GM19351 (cell line): ENCODE results near the gene XPR1.

Experiments
- ATAC-seq: cut with Tn5 transposase; IDR thresholded peaks from one replicate; pipeline ENCODE4 v1.9.1; 2021; ENCODE audit warnings: mild to moderate bottlenecking, moderate library complexity; ENCODE audit not compliant: unreplicated experiment

XPR1 gene

DNA sequence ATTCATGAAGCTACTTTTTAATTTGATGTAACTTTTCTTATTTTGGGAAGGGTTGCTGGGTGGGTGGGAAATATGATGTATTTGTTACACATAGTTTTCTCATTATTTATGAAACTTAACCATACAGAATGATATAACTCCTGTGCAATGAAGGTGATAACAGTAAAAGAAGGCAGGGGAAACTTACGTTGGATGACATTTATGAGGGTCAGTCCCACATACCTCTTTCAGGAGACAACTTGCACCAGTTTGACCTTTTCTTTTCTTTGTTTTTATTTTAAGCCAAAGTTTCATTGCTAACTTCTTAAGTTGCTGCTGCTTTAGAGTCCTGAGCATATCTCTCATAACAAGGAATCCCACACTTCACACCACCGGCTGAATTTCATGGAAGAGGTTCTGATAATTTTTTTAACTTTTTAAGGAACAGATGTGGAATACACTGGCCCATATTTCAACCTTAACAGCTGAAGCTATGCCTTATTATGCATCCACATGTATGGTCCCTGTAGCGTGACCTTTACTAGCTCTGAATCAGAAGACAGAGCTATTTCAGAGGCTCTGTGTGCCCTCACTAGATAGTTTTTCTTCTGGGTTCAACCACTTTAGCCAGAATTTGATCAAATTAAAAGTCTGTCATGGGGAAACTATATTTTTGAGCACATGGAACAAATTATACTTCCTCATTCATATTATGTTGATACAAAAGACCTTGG, 252.9 kb downstream of the XPR1 start:
- no peak for ATAC-seq

DNA sequence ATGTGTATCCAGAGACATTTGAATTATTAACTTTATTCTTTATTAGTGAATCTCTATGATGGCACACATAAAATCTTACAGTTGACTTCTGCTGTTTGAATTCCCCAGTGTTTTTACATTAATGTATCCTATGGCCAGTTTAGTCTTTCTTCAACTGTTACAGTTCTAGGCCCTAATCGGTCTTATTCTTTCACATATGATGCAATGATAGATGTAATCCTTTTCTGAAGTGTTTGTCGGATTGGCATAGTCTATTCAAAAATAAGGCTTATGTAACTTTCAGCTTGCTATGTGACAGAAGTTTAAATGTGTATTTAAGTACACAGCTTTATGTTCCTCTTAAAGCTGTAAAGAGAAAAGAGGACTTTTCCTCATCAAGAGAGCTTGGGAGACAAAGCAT, 254.5 kb downstream of the XPR1 start:
- ATAC-seq: no peak

GRCh38 chr1:180887841-180888240, 256.0 kb downstream of the XPR1 start:
- no peak for ATAC-seq

DNA sequence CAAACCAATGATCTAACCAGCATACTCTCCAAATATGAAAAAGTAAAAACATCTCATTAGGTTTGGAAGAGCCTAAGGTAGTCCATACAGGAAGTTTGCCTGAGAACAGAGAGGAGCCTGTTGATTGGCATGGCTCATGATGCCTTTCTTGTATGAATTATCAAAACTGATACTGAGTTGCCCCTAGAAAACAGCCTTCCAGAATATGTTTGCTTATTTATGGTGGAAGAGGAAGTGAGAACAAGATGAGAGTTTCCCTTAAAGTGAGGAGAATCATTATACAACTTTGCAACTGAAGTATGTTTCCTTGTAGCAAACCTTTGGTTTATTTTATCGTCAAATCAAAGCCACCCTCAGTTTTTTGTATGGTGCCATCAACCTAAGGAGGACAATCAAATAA, 257.0 kb downstream of the XPR1 start:
- ATAC-seq: peak; percentile 88

- ATAC-seq: no peak
These were observed 257.5 kb downstream of the XPR1 start for GRCh38 chr1:180889325-180889724.

DNA sequence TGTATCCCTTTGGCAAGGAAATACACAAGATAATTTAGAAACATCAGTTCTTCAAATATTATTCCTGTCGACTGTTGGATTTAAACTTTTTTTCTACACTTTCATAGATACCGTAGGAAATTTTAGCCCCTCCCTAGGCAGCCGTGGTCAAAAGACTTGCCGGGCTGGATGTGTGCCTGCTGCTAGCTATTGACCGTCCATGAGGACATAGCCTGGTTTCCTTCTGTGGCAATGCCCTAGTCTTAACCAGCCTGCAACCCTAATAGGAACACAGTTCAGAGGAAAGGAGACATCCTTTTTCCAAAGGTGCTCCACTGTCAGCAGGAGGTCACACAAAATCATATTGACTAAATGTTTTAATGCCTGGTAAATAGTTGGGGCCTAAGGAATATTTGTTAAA, 260.4 kb downstream of the XPR1 start:
- ATAC-seq: no peak

GRCh38 chr1:180892675-180893074, 260.9 kb downstream of the XPR1 start:
- ATAC-seq: no peak

GRCh38 chr1:180893614-180894013, 261.8 kb downstream of the XPR1 start:
- no peak for ATAC-seq

DNA sequence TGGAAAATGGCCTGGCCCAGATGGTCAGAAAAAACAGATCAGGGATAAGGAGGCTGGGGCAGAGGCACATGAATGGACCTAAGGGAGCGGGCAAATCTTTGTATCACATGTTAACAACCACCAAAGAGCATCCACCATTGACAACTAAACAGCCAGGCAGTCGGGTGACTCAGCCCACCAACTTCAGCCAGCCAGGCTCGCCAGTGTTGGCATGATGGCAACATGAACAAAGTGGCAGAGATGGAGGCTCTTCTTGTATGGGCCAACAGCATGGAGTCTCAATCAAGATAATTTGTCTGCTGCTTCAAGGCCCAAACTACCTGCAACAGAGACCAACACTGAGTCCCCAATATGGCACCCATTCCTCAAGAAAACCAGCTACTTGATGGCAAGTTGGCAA, 264.3 kb downstream of the XPR1 start:
- no peak for ATAC-seq

DNA sequence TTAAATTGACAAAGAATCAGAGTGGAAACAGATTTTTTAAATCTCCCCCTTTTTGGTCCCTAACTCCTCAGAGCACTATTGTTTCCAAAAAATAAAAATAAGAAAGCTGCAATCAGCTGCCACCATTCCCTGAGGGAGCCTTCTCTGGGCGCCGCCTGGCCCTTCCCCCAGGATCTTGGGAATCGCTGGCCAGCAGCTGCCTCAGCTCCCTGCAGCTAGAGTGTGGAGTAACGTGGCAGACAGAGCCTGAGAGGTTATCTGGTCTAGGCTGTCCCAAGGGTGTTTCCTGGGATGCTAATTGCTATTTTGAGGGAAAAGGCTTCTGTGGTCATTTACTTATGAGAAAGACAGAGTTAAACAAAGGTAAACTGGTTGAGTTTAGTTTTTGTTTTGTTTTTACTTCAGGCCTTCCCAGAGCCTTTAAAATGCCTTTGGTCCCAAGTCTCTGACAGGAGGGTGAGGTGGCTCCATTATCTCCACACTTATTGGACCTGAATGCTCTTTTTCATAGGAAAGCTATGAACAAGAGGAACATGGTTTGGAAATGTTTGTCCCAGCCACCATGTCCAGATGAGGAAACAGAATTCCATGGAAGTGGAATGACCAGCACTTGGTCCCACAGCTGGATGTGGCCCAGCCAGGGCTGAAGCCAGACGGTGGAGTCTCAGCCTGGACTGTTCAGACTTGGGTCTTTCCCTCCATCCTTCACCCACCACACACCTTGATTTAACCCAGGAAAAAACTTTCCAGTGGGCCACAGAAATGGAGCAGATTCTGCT, 266.8 kb downstream of the XPR1 start:
- no peak for ATAC-seq

DNA sequence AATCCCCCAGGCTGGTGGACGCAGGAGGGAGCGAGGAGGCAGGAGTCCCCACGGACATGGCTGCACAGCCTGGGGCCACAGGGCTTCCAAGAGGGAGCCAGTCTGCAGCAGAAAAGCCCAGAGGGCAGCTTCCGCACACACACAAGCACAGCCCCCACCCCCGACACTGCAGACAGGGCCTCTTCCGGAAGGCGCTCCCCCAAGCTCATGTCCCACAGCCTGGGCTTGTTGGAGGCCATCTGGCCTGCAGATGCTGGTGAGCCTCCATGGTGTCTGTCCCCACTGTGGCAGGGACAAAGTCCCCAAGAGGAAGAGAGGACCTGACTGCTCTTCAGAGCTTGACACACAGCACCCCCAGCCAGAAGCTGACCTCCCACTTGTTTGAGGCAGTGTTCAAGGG, 267.4 kb downstream of the XPR1 start:
- ATAC-seq: no peak

DNA sequence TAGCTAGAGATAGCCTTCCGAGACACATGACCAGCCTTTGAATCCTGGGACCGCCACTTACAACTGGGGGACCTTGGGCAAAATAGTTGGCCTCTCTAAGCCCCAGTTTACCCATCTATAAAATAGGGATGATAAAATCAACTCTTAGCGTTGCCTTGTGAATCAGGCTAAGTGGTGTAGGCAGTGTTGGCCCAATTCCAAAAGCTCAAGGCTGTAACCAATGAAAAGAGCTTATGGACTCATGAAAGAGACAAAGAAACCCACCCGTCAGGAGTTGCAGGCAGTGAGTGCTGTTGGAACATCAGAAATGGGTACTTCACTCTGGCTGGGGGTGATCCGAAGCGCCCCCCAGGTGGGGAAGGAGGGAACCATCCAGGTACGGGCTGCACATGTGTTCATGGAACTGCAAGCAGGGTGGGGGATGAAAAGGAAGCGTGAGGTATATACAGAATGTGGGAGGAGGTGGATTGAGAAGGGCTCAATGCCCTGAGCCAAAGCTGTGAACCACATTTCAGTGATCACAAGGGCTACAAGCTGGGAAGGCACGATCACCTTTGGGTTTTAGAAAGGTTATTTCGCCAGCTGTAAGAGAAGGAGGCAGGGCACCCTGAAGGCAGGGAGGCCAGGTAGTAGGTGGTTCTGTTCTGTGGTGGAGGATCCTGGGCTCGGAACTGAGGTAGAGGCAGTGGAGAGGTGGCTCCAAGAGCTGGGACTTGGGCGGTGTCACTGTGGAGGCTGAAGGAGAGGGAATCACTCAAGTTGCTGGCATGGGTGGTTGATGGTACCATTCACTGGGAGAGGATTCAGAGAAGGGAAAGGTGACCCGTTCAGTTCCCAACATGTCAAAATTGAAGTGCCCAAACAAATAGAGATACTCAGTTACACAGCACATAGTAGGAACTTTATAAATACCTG, 269.5 kb downstream of the XPR1 start:
- ATAC-seq: no peak

- no peak for ATAC-seq
These were observed 270.7 kb downstream of the XPR1 start for GRCh38 chr1:180902541-180902940.

GRCh38 chr1:180905927-180906326, 274.1 kb downstream of the XPR1 start:
- ATAC-seq: no peak

GRCh38 chr1:180906511-180906910, 274.7 kb downstream of the XPR1 start:
- no peak for ATAC-seq

- ATAC-seq: no peak
These were observed 275.7 kb downstream of the XPR1 start for GRCh38 chr1:180907313-180908055.

DNA sequence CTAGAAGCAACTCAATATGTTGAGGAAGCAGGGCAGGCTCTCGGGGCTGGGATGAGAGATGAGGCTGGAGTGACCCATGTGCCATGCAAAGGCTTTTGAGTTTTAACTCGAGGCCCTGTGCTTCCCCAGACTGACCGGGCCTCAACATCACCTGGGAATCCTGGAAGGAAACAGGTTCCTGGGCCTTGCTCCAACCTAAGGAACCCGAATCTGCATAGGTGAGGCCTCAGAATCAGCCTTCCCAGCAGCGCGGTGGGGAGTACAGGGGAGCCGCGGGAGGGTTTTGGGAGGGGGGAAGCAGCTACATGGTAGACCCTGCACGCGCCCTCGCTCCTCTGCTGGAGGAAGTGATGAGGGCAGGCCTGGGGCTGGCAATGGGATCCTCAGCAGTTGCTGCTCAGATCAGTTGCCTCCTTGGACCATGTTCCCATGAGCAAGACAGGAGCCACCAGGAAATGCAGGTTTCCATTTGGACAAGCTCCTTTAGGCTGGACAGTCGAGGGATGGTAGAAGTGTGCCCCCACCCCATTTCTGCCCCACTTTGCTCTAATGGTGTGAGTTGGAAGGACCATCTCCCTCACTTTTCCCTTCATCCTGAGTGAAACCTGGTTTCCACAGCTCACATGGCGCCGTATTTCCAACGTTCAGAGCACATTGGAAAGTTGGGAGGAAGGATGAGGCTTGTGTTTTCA, 276.4 kb downstream of the XPR1 start:
- ATAC-seq: no peak

DNA sequence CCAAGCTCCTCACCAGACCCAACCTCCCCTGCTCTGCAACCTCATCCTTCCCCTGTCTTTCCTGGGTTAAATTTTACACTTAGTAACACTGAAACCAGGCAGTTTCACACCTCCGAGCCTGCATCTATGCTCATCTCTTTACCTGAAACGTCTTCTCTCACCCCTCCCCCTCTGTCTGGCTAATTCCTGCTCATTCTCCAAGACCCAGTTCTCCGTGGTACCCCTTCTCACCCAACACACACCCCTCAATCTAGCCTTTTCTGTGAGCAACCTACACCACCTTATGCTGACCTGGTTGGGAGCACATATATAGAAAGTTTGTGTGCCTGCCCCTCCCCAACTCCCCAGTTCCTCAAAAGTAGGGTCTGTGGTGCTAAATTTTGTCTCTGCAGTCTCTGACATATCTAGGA, 277.2 kb downstream of the XPR1 start:
- peak; percentile 42 for ATAC-seq

GRCh38 chr1:180909462-180909976, 277.7 kb downstream of the XPR1 start:
- ATAC-seq: peak; percentile 35

GRCh38 chr1:180911640-180912191, 279.9 kb downstream of the XPR1 start:
- ATAC-seq: no peak
